Activated T-cell treated with anti-CD3 and anti-CD28 coated beads, Interleukin-2, amount 50 U/mL, for 4 hours (primary cell): ENCODE data around the gene KLHL1. TPM values are rescaled to one million over a fixed set of nuclear protein-coding genes. Genes with fewer than 3 reads are reported as not detected.
"Not testable (repeated sequence)": the region's sequence is repeated elsewhere in the genome, so short reads cannot be mapped to it uniquely, and the experiment has no call there.

Source experiments
- ATAC-seq, 2 donors: fragments of 200-7000 bp; cut with Tn5 transposase; one replicate each; pipeline ENCODE4 v1.10.0; 2021
- DNase-seq: peaks from one replicate; pipeline ENCODE4 v3.0.0-alpha.2; 2020
- H3K27me3 Mint-ChIP-seq: one replicate; pipeline ENCODE4 v1.8.0; 2021; ENCODE audit warnings: low read depth, mixed read lengths
- H3K36me3 Mint-ChIP-seq: one replicate; pipeline ENCODE4 v1.8.0; 2022; ENCODE audit warnings: mixed read lengths; ENCODE audit not compliant: insufficient read depth
- H3K4me1 Mint-ChIP-seq: one replicate; pipeline ENCODE4 v1.8.0; 2021; ENCODE audit warnings: low read depth, mixed read lengths
- H3K4me3 Mint-ChIP-seq: one replicate; pipeline ENCODE4 v1.8.0; 2021; ENCODE audit warnings: mild to moderate bottlenecking, moderate library complexity, mixed read lengths
- H3K9me3 Mint-ChIP-seq: one replicate; pipeline ENCODE4 v1.8.0; 2021; ENCODE audit warnings: mixed read lengths
- total RNA-seq, 3 donors: library from RNA; stranded (reverse); gene quantifications; one replicate each; pipeline ENCODE4 v1.2.1, GENCODE V29; 2021

KLHL1 gene, protein sequence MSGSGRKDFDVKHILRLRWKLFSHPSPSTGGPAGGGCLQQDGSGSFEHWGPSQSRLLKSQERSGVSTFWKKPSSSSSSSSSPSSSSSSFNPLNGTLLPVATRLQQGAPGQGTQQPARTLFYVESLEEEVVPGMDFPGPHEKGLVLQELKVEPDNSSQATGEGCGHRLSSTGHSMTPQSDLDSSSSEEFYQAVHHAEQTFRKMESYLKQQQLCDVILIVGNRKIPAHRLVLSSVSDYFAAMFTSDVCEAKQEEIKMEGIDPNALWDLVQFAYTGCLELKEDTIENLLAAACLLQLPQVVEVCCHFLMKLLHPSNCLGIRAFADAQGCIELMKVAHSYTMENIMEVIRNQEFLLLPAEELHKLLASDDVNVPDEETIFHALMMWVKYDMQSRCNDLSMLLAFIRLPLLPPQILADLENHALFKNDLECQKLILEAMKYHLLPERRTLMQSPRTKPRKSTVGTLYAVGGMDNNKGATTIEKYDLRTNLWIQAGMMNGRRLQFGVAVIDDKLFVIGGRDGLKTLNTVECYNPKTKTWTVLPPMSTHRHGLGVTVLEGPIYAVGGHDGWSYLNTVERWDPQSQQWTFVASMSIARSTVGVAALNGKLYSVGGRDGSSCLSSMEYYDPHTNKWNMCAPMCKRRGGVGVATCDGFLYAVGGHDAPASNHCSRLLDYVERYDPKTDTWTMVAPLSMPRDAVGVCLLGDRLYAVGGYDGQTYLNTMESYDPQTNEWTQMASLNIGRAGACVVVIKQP
- total RNA-seq: not detected

DNA sequence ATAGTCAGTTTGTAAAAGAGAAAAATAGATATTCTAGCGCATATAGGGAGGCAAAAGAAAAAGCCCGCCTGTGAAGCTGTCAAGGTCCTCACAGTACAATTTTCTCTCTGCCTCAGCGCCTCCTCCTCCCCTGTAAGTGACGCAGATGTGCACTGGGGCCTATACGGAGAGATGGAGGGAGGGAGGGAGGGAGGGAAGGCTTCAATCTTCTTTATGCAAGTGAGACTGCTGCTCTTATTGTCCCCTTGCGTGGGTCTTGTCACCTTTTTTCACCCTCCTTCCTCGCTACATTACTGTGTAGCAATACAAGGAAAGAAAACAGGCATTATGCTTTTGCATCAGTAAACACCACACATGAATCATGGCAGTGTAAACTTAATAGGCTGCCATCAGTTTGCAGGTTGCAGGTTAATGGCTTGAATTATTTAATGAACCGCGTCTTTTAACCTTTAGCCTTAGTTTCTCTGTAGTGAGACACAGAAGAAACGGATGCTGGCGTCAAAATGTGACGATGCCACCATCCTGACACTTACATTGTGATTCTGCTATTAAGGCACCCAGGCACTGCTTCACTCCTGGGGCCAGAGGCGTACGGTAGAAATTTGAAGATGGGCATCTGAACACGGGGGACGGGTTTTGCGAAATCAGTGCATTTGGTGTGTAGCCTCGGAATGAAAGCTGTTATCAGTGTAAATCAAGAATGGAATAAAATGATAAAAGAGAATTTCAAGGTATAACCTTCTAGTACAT is at the start of gene KLHL1:
KLHL1 (minus strand) TSS at position 97 of the 750 bp plus-strand sequence. CDS start 753 bp downstream, outside the sequence.
- no peak for ATAC-seq
- no peak within 1 kb of the TSS for H3K4me3 Mint-ChIP-seq

DNA sequence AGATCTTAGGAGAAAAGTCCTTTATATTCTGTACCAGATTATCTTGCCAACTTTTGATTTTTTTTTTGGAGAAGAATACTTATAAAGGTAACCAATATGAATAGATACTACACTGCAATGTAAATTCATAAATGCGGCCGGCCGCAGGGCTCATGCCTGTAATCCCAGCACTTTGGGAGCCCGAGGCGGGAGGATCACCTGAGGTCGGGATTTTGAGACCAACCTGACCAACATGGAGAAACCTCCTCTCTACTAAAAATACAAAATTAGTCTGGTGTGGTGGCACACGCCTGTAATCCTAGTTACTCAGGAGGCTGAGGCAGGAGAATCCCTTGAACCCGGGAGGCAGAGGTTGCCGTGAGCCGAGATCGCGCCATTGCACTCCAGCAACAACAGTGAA is 34.4 kb upstream of the KLHL1 start:
- DNase-seq, H3K9me3 Mint-ChIP-seq, H3K36me3 Mint-ChIP-seq, ATAC-seq, H3K4me1 Mint-ChIP-seq, H3K27me3 Mint-ChIP-seq, H3K4me3 Mint-ChIP-seq: not testable (repeated sequence)

More for the DNA sequence above, at the start of gene KLHL1:
- DNase-seq: no peak
- no peaks in the 10 kb centered on the region for H3K36me3 Mint-ChIP-seq
- peaks cover 1% of the 10 kb centered on the region for H3K27me3 Mint-ChIP-seq
- no peaks in the 10 kb centered on the region for H3K4me1 Mint-ChIP-seq
- peaks cover 5% of the 10 kb centered on the region for H3K9me3 Mint-ChIP-seq

DNA sequence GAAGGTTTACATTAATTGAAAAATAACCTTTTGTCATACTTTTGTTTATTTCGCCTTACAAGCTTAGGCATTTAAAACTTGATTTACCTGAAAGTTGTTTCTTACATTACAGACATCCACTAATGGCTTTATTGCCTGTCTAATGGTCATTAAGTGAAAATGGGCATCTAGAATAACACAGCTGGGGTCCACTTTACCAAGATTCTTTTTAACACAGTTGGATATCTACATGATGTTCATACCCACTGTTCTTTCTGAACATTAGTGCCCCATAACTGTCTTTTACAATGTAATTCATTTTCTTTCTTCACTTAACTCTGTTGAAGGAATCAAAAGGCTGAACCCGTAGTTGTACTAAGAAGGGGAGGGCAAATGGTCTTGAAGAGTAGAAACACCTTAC is 19.8 kb upstream of the KLHL1 start:
- H3K4me1 Mint-ChIP-seq: no peaks in the 10 kb centered on the region
- H3K4me3 Mint-ChIP-seq: no peak overlapping the region
- no peak for ATAC-seq
- no peaks in the 10 kb centered on the region for H3K27me3 Mint-ChIP-seq
- no peak for DNase-seq
- peaks cover 9% of the 10 kb centered on the region for H3K9me3 Mint-ChIP-seq
- no peaks in the 10 kb centered on the region for H3K36me3 Mint-ChIP-seq

DNA sequence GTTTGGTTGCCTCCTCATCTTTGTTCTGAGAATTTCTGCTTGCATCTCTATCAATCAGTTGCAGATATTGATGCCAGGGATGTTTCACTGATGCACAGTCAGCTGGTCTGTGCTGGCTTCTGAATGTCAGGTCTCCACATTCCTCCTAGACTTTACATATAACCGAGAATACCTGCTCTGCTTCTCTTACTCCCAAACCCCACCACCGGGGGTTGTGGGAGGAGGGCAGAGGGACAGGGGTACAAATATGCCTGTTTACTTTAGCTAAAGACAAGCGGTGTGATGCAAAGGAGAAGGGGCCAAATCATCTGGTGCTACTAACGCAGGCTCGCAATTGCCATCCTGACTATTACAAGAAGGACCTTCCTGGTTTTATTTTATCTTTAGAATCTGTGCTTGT is 17.4 kb upstream of the KLHL1 start:
- ATAC-seq: no peak
- no peak for DNase-seq
- no peak overlapping the region for H3K4me3 Mint-ChIP-seq
- no peaks in the 10 kb centered on the region for H3K36me3 Mint-ChIP-seq
- no peaks in the 10 kb centered on the region for H3K27me3 Mint-ChIP-seq
- no peaks in the 10 kb centered on the region for H3K4me1 Mint-ChIP-seq
- peaks cover 10% of the 10 kb centered on the region for H3K9me3 Mint-ChIP-seq

DNA sequence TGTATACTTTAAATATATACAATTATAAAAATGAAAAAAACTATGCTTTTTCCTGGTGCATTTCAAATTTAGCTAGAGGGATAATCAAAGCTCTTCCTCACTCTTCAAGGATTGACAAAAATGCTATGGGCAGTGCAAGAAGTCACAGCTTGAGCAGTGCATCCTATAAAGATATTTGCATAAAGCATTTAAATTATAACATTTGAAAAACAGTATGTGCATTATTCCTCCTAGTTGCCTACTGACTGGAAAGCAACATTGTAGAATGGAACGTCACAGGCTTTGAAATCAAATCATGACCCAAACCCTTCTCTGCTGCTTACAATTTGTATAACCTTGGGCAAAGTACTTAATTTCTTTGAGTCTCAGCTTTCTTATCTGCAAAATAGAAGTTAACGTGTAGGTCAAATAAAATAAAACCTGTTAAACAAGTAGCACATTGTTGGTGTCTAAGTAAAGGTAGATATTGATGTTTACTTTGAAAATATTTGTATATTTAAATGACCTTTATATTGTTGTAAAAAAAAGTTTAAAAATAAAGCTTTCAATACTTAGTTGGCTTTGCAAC is 9.2 kb upstream of the KLHL1 start:
- H3K4me3 Mint-ChIP-seq: no peak overlapping the region
- no peak for ATAC-seq
- peaks cover 8% of the 10 kb centered on the region for H3K9me3 Mint-ChIP-seq
- no peak for DNase-seq
- no peaks in the 10 kb centered on the region for H3K27me3 Mint-ChIP-seq
- no peaks in the 10 kb centered on the region for H3K36me3 Mint-ChIP-seq
- H3K4me1 Mint-ChIP-seq: no peaks in the 10 kb centered on the region

DNA sequence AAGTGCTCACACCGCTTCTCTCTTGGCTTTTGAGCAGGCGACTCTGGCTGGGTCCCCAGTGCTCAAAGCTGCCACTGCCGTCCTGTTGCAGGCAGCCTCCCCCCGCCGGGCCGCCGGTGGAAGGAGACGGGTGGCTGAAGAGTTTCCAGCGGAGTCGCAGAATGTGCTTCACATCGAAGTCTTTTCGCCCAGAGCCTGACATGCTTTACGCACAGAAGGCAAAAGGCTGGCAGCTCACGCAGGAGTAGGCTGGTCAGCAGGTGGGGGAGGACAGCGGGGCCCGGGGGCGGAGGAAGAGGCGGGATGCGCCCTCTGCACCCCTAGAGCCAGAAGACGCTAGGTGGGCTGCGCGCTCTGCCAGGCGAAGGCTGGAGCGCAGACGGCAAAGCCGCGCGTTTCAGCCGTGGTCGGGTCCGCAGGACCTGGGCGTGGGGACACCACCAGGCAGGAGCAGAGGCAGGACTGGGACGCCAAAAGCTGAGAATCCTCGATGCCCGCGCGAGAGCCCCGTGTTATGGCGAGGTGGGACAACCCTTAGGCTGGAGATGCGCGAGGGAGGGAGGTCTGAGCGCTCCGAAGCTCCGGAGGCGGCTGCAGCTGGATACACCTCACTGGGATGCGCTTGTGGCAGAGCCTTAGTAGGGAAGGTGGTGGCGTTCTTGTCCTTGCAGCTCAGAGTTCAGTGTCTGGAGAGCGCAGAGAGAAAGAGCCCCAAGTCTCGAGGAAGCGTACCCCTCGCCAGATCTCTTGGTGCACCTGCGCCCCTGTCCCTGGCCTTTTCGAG is 562 bp downstream of the KLHL1 start, which contains the start of gene ATXN8OS:
ATXN8OS (plus strand) TSS at position 329 of the 784 bp plus-strand sequence.
- H3K4me1 Mint-ChIP-seq: no peaks in the 10 kb centered on the region
- H3K27me3 Mint-ChIP-seq: peaks cover 1% of the 10 kb centered on the region
- ATAC-seq: no peak
- DNase-seq: no peak
- no peaks in the 10 kb centered on the region for H3K36me3 Mint-ChIP-seq
- no peak within 1 kb of the TSS for H3K4me3 Mint-ChIP-seq
- peaks cover 13% of the 10 kb centered on the region for H3K9me3 Mint-ChIP-seq

DNA sequence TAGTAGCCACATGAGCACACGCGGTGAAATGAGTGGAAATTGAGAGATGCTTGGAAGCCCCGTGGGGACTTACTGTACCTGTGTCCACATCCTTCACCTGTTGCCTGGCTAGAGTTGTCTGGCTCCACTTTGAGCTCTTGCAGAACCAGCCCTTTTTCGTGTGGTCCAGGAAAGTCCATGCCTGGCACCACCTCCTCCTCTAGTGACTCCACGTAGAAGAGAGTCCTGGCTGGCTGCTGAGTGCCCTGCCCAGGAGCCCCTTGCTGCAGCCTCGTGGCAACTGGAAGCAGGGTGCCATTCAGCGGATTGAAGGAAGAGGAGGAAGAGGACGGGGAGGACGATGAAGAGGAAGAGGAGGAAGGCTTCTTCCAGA is 1.1 kb downstream of the KLHL1 start:
- ATAC-seq: no peak
- H3K4me1 Mint-ChIP-seq: no peaks in the 10 kb centered on the region
- H3K9me3 Mint-ChIP-seq: peaks cover 13% of the 10 kb centered on the region
- DNase-seq: no peak
- peaks cover 1% of the 10 kb centered on the region for H3K27me3 Mint-ChIP-seq
- H3K4me3 Mint-ChIP-seq: no peak overlapping the region
- no peaks in the 10 kb centered on the region for H3K36me3 Mint-ChIP-seq

DNA sequence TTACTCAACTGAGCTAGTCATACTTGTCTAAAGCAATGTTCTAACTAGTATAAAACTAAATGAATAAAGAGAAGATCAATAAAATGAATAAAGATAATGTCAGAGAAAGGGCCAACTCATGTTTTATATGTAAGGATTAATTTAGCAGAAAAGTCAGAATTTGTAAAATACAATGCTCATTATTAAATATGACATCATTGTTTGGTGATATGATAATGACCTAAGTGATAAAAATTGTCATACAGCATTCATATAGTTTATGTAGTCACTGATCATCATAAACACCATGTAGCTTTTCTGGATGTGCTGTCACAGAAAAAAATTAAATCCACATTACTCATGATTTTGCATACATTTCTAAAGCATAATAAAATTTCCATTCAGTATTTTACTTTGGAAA is 3.8 kb downstream of the KLHL1 start:
- no peak for ATAC-seq
- Mint-ChIP-seq H3K36me3 (no peaks in the 10 kb centered on the region), H3K27me3 (peaks cover 1% of the 10 kb centered on the region), H3K9me3 (peaks cover 16% of the 10 kb centered on the region), H3K4me3 (no peak overlapping the region), H3K4me1 (no peaks in the 10 kb centered on the region)
- no peak for DNase-seq

DNA sequence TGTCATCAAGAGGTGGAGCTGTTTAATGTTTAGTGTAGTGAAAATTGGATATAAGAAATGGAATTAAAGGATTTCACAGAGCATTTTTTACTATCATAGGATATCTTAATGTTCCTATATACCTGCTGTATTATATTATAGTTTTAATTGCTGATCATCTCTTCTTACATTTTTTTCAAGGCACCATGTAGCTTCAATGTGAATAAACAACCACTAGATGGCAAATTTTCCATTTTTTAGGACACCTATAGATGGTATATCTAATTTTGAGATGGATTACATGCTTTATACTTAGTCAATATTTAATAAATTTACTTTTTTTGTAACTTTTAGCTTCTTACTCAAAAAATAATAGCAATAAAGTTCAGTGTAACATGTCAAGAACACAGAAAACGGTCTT is 9.6 kb downstream of the KLHL1 start:
- DNase-seq: no peak
- Mint-ChIP-seq H3K9me3 (peaks cover 18% of the 10 kb centered on the region), H3K4me1 (no peaks in the 10 kb centered on the region), H3K36me3 (no peaks in the 10 kb centered on the region), H3K27me3 (no peaks in the 10 kb centered on the region), H3K4me3 (no peak overlapping the region)
- ATAC-seq: no peak

DNA sequence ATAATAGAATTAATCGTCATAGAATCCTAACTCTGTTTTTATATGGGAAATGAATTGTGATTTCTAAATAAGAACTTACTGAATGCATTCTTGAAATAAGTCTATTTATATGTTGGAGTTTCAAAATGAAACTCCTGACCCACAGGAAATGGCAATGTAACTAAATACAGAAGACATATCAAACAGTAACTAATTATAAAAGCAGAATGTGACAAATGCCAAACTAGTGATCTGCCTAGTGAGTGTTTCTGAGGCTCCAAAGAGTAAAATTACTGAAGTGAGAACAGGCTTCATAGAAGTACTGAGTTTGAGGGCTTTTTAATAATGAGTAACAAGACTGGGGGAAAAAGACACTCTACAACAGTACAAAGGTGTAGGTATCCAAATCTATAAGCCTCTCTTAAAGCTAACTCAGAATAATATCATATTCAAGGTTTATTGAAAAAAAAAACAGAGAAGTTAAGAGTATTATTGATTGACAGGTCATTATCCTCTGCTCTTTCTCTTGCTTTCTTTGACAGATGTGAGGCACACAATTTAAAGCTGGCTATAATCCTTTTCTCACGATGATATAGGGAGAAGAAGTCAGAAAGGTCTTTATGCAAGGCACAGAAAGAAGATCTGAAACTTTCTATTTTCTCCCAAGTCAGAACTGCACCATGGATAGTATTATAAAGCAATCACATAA is 18.1 kb downstream of the KLHL1 start:
- no peak overlapping the region for H3K4me3 Mint-ChIP-seq
- no peaks in the 10 kb centered on the region for H3K4me1 Mint-ChIP-seq
- no peaks in the 10 kb centered on the region for H3K36me3 Mint-ChIP-seq
- peaks cover 14% of the 10 kb centered on the region for H3K9me3 Mint-ChIP-seq
- DNase-seq (no peak), ATAC-seq (no peak)
- H3K27me3 Mint-ChIP-seq: no peaks in the 10 kb centered on the region

DNA sequence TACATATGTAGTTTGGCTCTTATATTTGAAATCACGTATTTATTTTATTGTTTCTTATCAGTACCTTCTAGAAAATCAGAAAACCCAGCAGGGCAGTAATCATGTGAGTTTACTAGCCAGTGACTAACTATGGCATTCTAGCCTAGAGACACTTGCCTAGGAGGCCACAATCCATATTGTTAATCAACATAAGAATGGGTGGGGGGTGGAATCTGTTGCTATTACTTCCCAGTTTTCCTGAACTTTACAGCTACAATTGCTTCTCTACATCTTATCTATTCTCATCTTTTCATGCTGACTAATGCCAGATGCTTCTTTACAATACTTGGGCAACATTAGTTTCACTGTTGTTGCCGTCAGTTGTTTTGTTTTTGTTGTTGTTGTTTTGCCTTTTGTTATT is 19.3 kb downstream of the KLHL1 start:
- no peaks in the 10 kb centered on the region for H3K36me3 Mint-ChIP-seq
- DNase-seq (no peak), ATAC-seq (no peak)

DNA sequence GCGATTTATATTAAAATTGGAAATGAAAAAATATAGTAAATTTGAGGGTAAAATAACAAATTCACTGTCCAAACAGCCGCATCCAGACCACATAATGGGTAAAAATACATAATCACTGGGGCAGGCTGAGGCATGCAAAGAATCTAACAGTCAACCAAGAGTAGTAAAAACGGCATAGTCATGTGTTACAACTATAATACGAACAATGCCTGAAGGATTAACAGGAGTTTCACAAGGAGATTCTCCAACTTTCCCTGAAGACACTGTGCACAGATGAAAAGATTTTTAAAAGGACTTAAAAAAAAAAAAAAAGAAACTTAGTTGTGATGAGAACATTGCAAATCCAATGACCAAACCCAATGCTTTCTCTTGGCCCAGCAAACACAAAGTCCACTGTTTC is 21.0 kb downstream of the KLHL1 start:
- DNase-seq (no peak), ATAC-seq (no peak)

More for the DNA sequence above, 19.3 kb downstream of the KLHL1 start:
- Mint-ChIP-seq H3K9me3 (peaks cover 18% of the 10 kb centered on the region), H3K4me3 (no peak overlapping the region), H3K4me1 (no peaks in the 10 kb centered on the region), H3K27me3 (no peaks in the 10 kb centered on the region)

DNA sequence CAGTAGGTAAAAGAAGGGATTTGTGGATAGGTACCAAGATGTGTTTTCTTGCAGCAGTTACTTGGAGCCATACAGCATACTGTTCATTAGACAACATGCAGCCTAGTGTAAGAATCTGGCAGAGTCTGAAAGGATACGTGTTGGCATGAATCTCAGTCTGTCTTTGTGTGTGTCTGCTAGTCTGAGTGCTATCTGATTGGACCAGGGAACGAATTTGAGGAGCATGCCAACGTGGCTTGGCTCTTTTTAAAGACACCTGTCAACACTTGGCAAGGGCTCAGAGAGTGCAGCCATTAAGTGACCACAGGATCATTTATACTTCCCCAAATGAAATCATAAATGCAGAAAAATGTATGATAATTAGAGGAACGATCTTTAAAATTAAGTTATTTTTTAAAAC is 28.2 kb downstream of the KLHL1 start:
- H3K4me1 Mint-ChIP-seq: no peaks in the 10 kb centered on the region
- H3K36me3 Mint-ChIP-seq: no peaks in the 10 kb centered on the region
- H3K9me3 Mint-ChIP-seq: peaks cover 2% of the 10 kb centered on the region
- H3K4me3 Mint-ChIP-seq: no peak overlapping the region
- no peak for DNase-seq
- ATAC-seq: no peak
- H3K27me3 Mint-ChIP-seq: no peaks in the 10 kb centered on the region

More for the DNA sequence above, 21.0 kb downstream of the KLHL1 start:
- H3K4me3 Mint-ChIP-seq: no peak overlapping the region
- no peaks in the 10 kb centered on the region for H3K27me3 Mint-ChIP-seq
- peaks cover 18% of the 10 kb centered on the region for H3K9me3 Mint-ChIP-seq
- no peaks in the 10 kb centered on the region for H3K4me1 Mint-ChIP-seq
- no peaks in the 10 kb centered on the region for H3K36me3 Mint-ChIP-seq
